ENCODE data around the gene ITIH4.

The ITIH4 gene

DNA sequence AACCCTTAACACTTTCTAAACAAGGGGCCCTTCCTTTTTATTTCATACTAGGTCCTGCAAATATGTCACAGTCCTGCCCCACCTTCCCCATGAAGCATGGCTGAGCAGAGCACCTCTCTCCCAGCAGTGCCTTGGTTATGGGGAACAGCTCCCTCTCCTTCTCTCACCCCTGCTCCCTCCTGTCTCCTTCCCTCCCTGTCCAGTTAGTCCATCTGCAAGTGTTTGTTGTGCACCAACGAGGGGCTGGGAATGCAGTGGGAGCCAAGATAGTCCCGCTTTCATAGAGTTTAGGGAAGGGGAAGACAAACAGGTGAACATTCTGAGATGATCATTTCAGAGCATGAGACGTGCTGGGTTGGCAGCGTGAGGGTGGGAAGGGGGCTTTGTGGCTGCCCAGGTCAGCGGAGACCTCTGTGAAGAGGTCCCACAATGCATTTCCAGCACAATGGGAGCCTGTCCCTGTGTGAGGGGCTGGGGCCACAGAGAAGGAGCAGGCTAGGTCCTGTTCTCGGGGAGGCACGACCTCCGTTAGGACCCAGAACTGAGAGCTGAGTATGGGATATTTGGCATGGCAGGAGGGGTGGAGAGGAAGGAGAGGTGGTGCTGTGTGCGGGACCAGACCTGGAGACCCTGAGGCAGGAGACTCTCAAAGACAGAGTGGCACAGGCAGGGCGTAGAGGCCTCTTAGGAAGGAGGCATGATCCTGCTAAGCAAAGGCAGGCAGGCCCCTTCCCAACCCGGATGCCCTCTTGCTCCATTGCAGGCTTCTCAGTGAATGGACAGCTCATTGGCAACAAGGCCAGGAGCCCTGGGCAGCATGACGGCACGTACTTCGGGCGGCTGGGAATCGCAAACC, 41.4 kb downstream of the ITIH4 start:
- no peak overlapping the region for H3K27ac ChIP-seq
- TF ChIP-seq CTCF (conservative IDR thresholded peaks at IDR 0.05): no peak

DNA sequence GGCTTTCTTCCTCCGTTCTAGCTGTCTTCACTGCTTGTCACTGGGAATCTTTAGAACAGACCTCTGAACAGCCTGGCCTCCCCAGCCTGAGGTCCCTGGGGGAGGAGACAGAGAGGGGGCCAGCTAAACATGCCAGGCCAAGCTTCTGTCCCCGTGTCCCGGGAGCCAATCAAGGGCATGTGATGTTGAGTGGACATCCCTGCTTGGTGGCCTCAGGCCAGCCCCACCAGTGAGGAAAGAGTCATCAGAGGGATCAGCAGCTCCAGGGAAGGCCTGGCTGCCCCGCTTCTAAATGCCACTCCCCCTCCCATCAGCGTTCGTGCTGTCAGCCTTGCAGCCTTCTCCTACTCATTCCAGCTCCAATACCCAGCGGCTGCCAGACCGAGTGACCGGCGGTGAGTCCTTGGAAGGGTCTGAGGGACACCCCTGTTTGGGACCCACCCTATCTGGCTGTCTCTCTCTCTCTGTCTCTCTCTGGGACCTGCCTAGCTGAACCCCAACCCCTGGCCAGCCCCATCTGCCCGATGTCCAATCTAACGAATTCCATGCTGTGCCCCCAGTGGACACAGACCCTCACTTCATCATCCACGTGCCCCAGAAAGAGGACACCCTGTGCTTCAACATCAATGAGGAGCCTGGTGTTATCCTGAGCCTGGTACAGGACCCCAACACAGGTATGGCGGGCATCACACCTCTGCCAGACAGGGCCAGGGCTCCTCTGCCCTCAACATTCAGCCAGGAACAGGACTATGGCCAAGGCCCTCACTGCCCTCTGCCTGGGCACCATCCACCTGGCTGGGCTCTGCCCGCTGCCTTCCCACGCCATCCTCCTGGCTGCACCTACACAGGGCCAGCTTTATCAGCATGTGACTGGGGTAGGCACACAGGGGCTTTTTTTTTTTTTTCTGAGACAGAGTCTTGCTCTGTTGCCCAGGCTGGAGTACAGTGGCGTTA, 42.5 kb downstream of the ITIH4 start:
- no peak overlapping the region for H3K27ac ChIP-seq
- TF ChIP-seq CTCF (conservative IDR thresholded peaks at IDR 0.05): no peak

DNA sequence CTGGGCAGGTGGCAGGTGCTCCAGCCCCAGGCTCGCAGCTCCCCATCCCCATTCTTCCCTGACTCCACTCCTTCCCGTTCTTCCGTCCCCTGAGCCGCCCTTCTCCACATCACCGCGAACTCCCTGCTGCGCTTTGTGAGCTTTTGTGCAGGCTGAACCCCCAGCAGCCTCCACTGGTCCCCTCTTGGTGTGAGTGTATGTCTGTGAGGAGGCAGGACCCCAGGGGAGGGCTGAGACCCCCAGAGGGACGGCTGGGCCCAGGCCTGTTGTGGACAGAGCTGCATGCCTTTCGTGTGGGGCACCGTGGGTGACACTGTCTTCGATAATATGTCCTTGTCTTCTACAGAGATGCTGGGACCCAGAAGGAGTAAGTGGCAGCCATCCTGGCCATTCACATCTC, 43.2 kb downstream of the ITIH4 start:
- no peak overlapping the region for H3K27ac ChIP-seq
- TF ChIP-seq CTCF (conservative IDR thresholded peaks at IDR 0.05): no peak

- no peak for TF ChIP-seq CTCF (conservative IDR thresholded peaks at IDR 0.05)
- H3K27ac ChIP-seq: no peak overlapping the region
These were observed 43.9 kb downstream of the ITIH4 start for GRCh38 chr3:52786330-52787215.

GRCh38 chr3:52784931-52785590, 45.4 kb downstream of the ITIH4 start:
- H3K27ac ChIP-seq: no peak overlapping the region
- TF ChIP-seq CTCF (conservative IDR thresholded peaks at IDR 0.05): no peak

- TF ChIP-seq CTCF (conservative IDR thresholded peaks at IDR 0.05): no peak
- no peak overlapping the region for H3K27ac ChIP-seq
These were observed 46.4 kb downstream of the ITIH4 start for GRCh38 chr3:52784021-52784621.
